DND-41 (cell line): ENCODE data around the gene ARNT2.

ENCODE experiments used
- ATAC-seq: fragments of 200-7000 bp; cut with Tn5 transposase; 3 replicates; pipeline ENCODE4 v1.9.1; 2021; ENCODE audit warnings: low read depth; ENCODE audit not compliant: insufficient read depth
- DNase-seq: peaks from one replicate; pipeline ENCODE4 v3.0.0-alpha.2; 2020
- H2AFZ ChIP-seq: 2 replicates; pipeline ENCODE4 v1.6.0; 2012; ENCODE audit warnings: low read depth, low read length
- H3K27ac ChIP-seq: 2 replicates; pipeline ENCODE4 v1.5.1; 2012; ENCODE audit warnings: low read length, inconsistent platforms
- H3K27me3 ChIP-seq: fragments of 200-600 bp; sonication (generic); 2 replicates; pipeline ENCODE4 v1.6.0; 2012; ENCODE audit warnings: low read length, mild to moderate bottlenecking, inconsistent platforms; ENCODE audit not compliant: insufficient read depth, poor library complexity
- H3K36me3 ChIP-seq: 2 replicates; pipeline ENCODE4 v1.5.1; 2012; ENCODE audit warnings: low read length, inconsistent platforms; ENCODE audit not compliant: insufficient read depth
- H3K4me1 ChIP-seq: 2 replicates; pipeline ENCODE4 v1.5.1; 2012; ENCODE audit warnings: mild to moderate bottlenecking, low read length; ENCODE audit not compliant: insufficient read depth
- H3K4me2 ChIP-seq: 2 replicates; pipeline ENCODE4 v1.6.0; 2012; ENCODE audit warnings: mild to moderate bottlenecking, moderate library complexity, low read length, inconsistent platforms; ENCODE audit not compliant: insufficient read depth
- H3K4me3 ChIP-seq, 2 experiments: fragments of 200-600 bp in 1 of 2; shearing (Covaris generic) in 1 of 2; 2 replicates each; pipeline ENCODE4 v1.5.1; 2012 to 2016; ENCODE audit warnings: inconsistent platforms in 2 of 2, low read length in 2 of 2, mild to moderate bottlenecking in 2 of 2, low read depth in 1 of 2, moderate library complexity in 1 of 2
- H3K79me2 ChIP-seq: 2 replicates; pipeline ENCODE4 v1.6.0; 2012; ENCODE audit warnings: low read length, inconsistent platforms; ENCODE audit not compliant: insufficient read depth
- H3K9ac ChIP-seq: 2 replicates; pipeline ENCODE4 v1.6.0; 2012; ENCODE audit warnings: low read depth, mild to moderate bottlenecking, inconsistent platforms, low read length, moderate library complexity
- H3K9me3 ChIP-seq: 2 replicates; pipeline ENCODE4 v1.5.1; 2012; ENCODE audit warnings: low read length, moderate library complexity, mild to moderate bottlenecking, inconsistent platforms; ENCODE audit not compliant: insufficient read depth, severe bottlenecking
- H4K20me1 ChIP-seq: 2 replicates; pipeline ENCODE4 v1.6.0; 2012; ENCODE audit warnings: low read length; ENCODE audit not compliant: insufficient read depth
- EZH2 ChIP-seq: IDR thresholded peaks from 3 replicates; pipeline ENCODE4 v1.6.1; 2012; ENCODE audit warnings: borderline replicate concordance, low read depth, mild to moderate bottlenecking, moderate library complexity, low read length, inconsistent platforms; ENCODE audit not compliant: severe bottlenecking
- TF ChIP-seq, protein P1 (sequence below): IDR thresholded peaks from 2 replicates; pipeline ENCODE4 v1.5.1; 2012; ENCODE audit warnings: borderline replicate concordance, low read length, moderate library complexity, mild to moderate bottlenecking; ENCODE audit not compliant: poor library complexity, severe bottlenecking; ENCODE audit errors: extremely low read depth

The ARNT2 gene

DNA sequence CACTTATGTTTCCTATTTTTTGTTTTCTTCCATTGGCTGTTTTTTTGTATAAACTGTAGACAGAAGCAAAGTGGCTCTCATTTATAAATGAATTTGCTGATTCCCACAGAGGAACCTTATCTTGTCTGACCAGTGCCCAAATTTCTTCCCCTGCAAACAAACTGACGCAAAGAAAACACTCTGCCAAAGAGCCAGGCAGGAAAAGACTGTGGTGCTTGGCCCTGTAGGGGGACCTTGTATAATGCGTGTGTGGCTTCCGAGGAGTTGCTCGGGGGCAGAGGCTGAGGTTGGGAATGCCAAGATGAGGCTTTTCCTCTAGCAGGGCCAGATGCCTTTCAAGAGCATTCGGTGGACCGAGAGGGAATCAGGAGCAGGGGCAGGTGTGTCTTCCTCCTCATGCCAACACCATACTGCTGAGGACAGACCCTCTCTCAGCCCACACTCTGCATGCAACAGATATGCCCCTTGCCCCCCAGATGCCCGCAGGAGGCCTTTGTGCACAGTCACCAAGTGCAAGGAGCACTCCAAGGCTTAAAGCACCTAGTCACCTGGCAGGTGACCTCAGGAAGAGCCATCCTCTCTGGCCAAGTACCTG is 186.7 kb downstream of the ARNT2 start:
- ATAC-seq (no peak), DNase-seq (no peak)
- H3K27ac ChIP-seq: no peak overlapping the region
- TF ChIP-seq, protein P1, sequence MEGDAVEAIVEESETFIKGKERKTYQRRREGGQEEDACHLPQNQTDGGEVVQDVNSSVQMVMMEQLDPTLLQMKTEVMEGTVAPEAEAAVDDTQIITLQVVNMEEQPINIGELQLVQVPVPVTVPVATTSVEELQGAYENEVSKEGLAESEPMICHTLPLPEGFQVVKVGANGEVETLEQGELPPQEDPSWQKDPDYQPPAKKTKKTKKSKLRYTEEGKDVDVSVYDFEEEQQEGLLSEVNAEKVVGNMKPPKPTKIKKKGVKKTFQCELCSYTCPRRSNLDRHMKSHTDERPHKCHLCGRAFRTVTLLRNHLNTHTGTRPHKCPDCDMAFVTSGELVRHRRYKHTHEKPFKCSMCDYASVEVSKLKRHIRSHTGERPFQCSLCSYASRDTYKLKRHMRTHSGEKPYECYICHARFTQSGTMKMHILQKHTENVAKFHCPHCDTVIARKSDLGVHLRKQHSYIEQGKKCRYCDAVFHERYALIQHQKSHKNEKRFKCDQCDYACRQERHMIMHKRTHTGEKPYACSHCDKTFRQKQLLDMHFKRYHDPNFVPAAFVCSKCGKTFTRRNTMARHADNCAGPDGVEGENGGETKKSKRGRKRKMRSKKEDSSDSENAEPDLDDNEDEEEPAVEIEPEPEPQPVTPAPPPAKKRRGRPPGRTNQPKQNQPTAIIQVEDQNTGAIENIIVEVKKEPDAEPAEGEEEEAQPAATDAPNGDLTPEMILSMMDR: no peak
- no peak for TF ChIP-seq EZH2
- no peaks in the 10 kb centered on the region for H4K20me1 ChIP-seq
- H3K4me1 ChIP-seq: no peaks in the 10 kb centered on the region
- H3K79me2 ChIP-seq: no peaks in the 10 kb centered on the region
- H3K4me3 ChIP-seq: no peak overlapping the region
- no peak overlapping the region for H3K9ac ChIP-seq
- H3K9me3 ChIP-seq: no peaks in the 10 kb centered on the region
- no peaks in the 10 kb centered on the region for H3K36me3 ChIP-seq
- H3K4me2 ChIP-seq: no peak overlapping the region
- no peak overlapping the region for H2AFZ ChIP-seq
- no peaks in the 10 kb centered on the region for H3K27me3 ChIP-seq

DNA sequence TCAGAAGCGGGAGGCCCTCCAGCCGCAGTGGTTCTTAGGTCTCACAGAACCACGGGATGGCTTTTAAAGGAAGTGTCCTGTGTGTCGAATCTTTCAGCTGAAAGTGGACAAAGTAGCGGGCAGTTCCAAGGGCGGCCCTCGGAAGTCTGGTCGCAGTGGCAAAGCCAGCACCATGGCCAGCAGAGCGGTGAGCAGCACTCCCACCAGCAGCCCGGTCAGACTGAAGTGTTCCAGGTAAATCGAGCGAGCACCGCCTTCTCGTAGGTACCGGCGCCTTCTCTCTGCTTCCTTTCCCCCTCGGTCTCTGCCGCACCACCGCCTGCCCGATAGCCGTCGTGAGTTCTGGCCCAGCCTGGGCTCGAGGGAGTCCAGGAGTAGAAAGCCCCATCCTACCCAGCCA is 187.3 kb downstream of the ARNT2 start:
- no peak overlapping the region for H3K9ac ChIP-seq
- no peaks in the 10 kb centered on the region for H3K27me3 ChIP-seq
- H3K4me2 ChIP-seq: no peak overlapping the region
- TF ChIP-seq EZH2: no peak
- TF ChIP-seq, protein P1: no peak
- H3K9me3 ChIP-seq: no peaks in the 10 kb centered on the region
- no peak for ATAC-seq
- H3K27ac ChIP-seq: no peak overlapping the region
- no peak overlapping the region for H2AFZ ChIP-seq
- H3K4me3 ChIP-seq: no peak overlapping the region
- H3K4me1 ChIP-seq: no peaks in the 10 kb centered on the region
- H3K79me2 ChIP-seq: no peaks in the 10 kb centered on the region
- H3K36me3 ChIP-seq: no peaks in the 10 kb centered on the region
- no peak for DNase-seq
- H4K20me1 ChIP-seq: no peaks in the 10 kb centered on the region

DNA sequence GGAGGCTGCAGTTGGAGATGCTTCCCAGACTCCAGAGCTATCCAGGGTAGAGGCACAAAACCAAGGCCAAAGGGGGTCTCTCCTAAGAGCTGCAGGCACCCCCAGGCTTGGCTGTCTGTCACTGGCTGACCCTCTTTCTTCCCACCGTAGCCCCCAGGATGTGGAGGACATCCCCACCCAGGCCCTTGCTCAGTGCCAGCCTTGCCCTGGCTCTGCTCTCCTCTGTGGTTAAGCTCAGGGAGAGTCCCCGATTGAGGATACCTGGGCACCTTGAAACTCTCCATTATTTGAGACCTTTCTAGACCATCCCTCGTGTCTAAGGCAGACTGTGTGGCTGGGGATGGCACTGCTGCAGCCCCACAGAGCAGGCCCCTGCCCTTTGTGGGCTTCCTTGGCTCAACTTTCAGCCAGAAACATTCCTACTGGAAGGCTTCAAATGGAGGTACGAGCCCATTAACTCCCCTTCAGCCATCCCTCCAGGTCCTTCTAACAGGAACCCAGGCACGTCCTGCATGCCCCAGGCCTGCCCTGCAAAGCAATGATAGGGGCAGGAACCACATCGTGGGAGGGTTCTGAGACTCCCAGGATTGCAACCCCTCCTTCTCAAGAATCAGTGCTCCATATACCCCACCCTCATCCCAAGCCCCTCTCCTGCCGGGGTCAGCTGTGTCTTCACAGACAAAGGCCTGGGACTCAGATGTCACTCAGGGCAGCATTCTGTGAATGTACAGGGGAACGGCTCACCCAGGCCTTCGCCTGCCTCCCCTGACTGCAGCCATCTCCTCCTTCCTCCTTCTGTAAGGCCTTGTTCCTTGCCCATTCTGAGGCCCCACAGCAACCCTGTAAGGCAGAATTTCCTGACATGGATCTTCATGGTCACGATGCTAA is 188.0 kb downstream of the ARNT2 start:
- Histone ChIP-seq H3K4me1 (no peaks in the 10 kb centered on the region), H3K27me3 (no peaks in the 10 kb centered on the region), H3K4me3 (no peak overlapping the region), H3K36me3 (no peaks in the 10 kb centered on the region), H4K20me1 (no peaks in the 10 kb centered on the region), H3K27ac (no peak overlapping the region), H3K9ac (no peak overlapping the region), H2AFZ (no peak overlapping the region), H3K9me3 (no peaks in the 10 kb centered on the region), H3K79me2 (no peaks in the 10 kb centered on the region), H3K4me2 (no peak overlapping the region)
- TF ChIP-seq, protein P1: no peak
- no peak for TF ChIP-seq EZH2
- ATAC-seq (no peak), DNase-seq (no peak)
